B cell (primary cell): ENCODE results near the gene SWSAP1.

Source experiments
- CTCF ChIP-seq: fragments of 200-600 bp; IDR thresholded peaks from one replicate; pipeline ENCODE4 v1.8.0; 2022; ENCODE audit warnings: antibody characterized with exemption, mild to moderate bottlenecking
- EZH2 ChIP-seq: IDR thresholded peaks from 2 replicates; pipeline ENCODE4 v1.6.1; 2012; ENCODE audit warnings: borderline replicate concordance, low read depth, mild to moderate bottlenecking, moderate library complexity, low read length; ENCODE audit not compliant: insufficient read depth, poor library complexity, severe bottlenecking

GRCh38 chr19:11400798-11401197 is 26.3 kb downstream of the SWSAP1 start:
- TF ChIP-seq CTCF (no peak), EZH2 (no peak)
